ENCODE results near the gene CFH. TPM values are rescaled to one million over a fixed set of nuclear protein-coding genes. Genes with fewer than 3 reads are reported as not detected.

Gene CFH
- total RNA-seq, result 27.4 and 59.4 TPM in 2 replicates

GRCh38 chr1:196651637-196652215 is at the start of gene CFH:
Gene CFH, plus strand, starts transcription at chr1:196652043. Its CDS starts 75 bp downstream, at chr1:196652118.

GRCh38 chr1:196608390-196609369 is 43.2 kb upstream of the CFH start, which contains the start of gene KCNT2:
Gene KCNT2, minus strand, starts transcription at chr1:196608440. Its CDS starts 131 bp downstream, at chr1:196608309.

GRCh38 chr1:196774603-196775002 is 122.8 kb downstream of the CFH start, which contains the start of gene CFHR3:
Gene CFHR3, plus strand, starts transcription at chr1:196774840. Its CDS starts 47 bp downstream, at chr1:196774887.

Other genes with a start within 250 kb of the CFH start
- 1.8 and 4.7 TPM in 2 replicates for gene KCNT2, start 43.6 kb upstream of the CFH start, total RNA-seq
- not detected in 2 replicates for gene CFHR3, start 122.8 kb downstream of the CFH start, total RNA-seq
- 0.16 TPM in 1 of 2 replicates, not detected in the other for gene CFHR1, start 167.7 kb downstream of the CFH start, total RNA-seq
- not detected in 2 replicates for gene CFHR4, start 236.0 kb downstream of the CFH start, total RNA-seq